D721Med (cell line): ENCODE data around the gene AP2S1.
"Not testable (repeated sequence)": the region's sequence is repeated elsewhere in the genome, so short reads cannot be mapped to it uniquely, and the experiment has no call there.

Experiments used
- DNase-seq: peaks from one replicate; pipeline ENCODE4 v3.0.0; 2011; ENCODE audit warnings: low spot score; ENCODE audit not compliant: insufficient read length
- FAIRE-seq: peaks from 2 replicates; lab custom pipeline; 2011; peaks lifted over from hg19 to GRCh38; lab: Jason Lieb, UNC
- CTCF ChIP-seq: IDR thresholded peaks from 2 replicates; pipeline ENCODE4 v1.5.1; 2012; ENCODE audit warnings: mild to moderate bottlenecking, control low read depth; ENCODE audit not compliant: insufficient read depth; ENCODE audit errors: missing control alignments

Gene AP2S1

GRCh38 chr19:46887240-46887782 is 36.7 kb upstream of the AP2S1 start:
- no peak for DNase-seq
- FAIRE-seq: no peak
- TF ChIP-seq CTCF: no peak

DNA sequence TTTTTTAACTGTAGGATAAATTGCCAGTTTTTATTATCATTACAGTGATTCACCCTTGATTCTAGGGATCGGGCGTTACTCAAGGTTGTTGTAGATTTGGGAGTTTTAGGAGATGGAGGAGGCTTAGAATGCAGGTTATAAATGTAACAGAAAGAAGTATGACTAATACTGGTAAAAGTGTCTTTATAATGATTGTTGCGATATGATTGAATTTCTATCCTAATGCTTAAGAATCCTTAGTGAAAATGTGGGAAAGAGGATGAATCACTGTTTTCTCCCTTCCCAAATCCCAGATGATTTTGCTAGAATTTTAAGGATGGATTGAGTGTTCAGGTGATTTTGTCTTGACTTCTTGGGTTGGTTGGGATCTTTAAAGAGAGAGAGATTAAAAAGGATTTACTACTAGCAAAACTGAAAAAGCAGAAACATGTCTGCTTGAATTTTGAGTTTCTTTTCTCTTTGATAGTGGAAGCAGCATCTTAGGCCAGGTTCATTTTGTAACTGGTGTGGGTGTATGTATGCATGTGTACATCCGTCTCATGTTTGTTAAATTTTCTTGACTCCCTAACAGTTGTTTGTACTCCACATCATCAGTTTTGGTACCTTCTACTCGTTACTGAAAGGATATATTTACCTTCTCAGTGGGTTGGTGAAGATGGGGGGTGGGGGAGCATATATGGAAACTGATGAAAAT is 36.0 kb upstream of the AP2S1 start:
- DNase-seq (no peak), FAIRE-seq (no peak)
- no peak for TF ChIP-seq CTCF

GRCh38 chr19:46885411-46885810 is 34.8 kb upstream of the AP2S1 start:
- DNase-seq (no peak), FAIRE-seq (no peak)
- no peak for TF ChIP-seq CTCF

DNA sequence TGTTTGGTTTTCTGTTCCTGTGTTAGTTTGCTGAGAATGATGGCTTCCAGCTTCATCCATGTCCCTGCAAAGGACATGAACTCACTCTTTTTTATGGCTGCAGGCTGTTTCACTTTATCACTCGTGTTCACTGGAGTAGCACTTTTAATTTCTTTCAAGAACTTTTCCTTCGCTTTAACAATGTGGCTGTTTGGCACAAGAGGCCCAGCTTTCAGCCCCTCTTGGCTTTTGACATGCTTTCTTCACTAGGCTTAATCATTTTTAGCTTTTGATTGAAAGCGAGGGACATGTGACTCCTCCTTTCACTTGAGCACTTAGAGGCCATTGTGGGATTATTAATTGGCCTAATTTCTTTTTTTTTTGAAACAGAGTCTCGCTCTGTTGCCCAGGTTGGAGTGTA is 32.1 kb upstream of the AP2S1 start:
- FAIRE-seq, DNase-seq: not testable (repeated sequence)

- no peak for TF ChIP-seq CTCF
- DNase-seq (no peak), FAIRE-seq (no peak)
Observed at GRCh38 chr19:46882034-46882433, 31.4 kb upstream of the AP2S1 start.

GRCh38 chr19:46881092-46881491 is 30.4 kb upstream of the AP2S1 start:
- DNase-seq (no peak), FAIRE-seq (no peak)
- no peak for TF ChIP-seq CTCF

- FAIRE-seq (no peak), DNase-seq (no peak)
- no peak for TF ChIP-seq CTCF
Observed at GRCh38 chr19:46880431-46880830, 29.8 kb upstream of the AP2S1 start.
